NT2/D1 (cell line): ENCODE data around the gene KLHL11.

Source experiments
- SUZ12 ChIP-seq: IDR thresholded peaks from 2 replicates; pipeline ENCODE4 v1.6.1; 2011; ENCODE audit not compliant: insufficient read length, insufficient read depth; ENCODE audit errors: extremely low read depth
- YY1 ChIP-seq: IDR thresholded peaks from 2 replicates; pipeline ENCODE4 v1.6.1; 2011; ENCODE audit not compliant: insufficient read length, insufficient read depth

DNA sequence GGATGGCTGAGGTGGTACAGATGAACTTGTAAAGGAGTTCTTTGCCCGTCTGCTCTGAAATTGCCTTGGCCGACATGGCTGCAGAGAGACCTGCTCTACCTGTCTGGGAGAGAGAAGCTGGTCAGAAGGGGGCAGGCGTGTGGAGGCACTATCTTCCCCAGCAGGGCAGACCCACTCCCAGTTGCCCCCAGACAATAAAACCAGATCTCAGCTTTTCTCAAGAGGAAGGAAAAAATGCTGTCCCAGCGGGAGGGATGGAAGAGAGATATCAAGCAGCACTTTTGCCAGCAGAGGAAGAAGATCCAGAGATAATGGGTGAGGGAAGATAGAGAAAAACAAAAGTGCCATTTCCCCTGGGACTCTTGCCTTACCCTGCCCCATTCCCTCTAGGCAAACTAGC, 48.6 kb upstream of the KLHL11 start:
- TF ChIP-seq YY1 (no peak), SUZ12 (no peak)
